Spleen (tissue), 11 donors: Measurements from ENCODE around the gene DAB2IP. TPM values are rescaled to one million over a fixed set of nuclear protein-coding genes. Genes with fewer than 3 reads are reported as not detected.

Experiments used
- DNase-seq: peaks from one replicate; pipeline ENCODE4 v3.0.0-alpha.2; 2020
- H3K27ac ChIP-seq, 8 donors: fragments of 200-600 bp; sonication (generic) in 7 of 8; 1 replicate in 4 of 8; 2 replicates in 4 of 8; pipeline versions ENCODE4 v1.5.0 to v1.8.0; 2016 to 2021; ENCODE audit warnings: inconsistent platforms in 4 of 8, mild to moderate bottlenecking in 4 of 8, moderate library complexity in 1 of 8
- H3K27me3 ChIP-seq, 7 donors: fragments of 200-600 bp; sonication (generic) in 6 of 7; replicated peaks in 1 of 7; 1 replicate in 4 of 7; 2 replicates in 3 of 7; pipeline versions ENCODE4 v1.5.0 to v1.8.0; 2016 to 2021; ENCODE audit warnings: inconsistent platforms in 3 of 7, mild to moderate bottlenecking in 1 of 7
- H3K36me3 ChIP-seq, 6 donors: fragments of 200-600 bp; sonication (generic) in 5 of 6; 1 replicate in 4 of 6; 2 replicates in 2 of 6; pipeline versions ENCODE4 v1.5.0 to v1.8.0; 2016 to 2021; ENCODE audit warnings: inconsistent platforms in 2 of 6
- H3K4me1 ChIP-seq, 6 donors: fragments of 200-600 bp; sonication (generic) in 5 of 6; 1 replicate in 3 of 6; 2 replicates in 3 of 6; pipeline versions ENCODE4 v1.5.0 to v1.8.0; 2016 to 2021; ENCODE audit warnings: inconsistent platforms in 3 of 6
- H3K4me3 ChIP-seq, 8 donors: fragments of 200-600 bp; sonication (generic) in 7 of 8; 1 replicate in 4 of 8; 2 replicates in 4 of 8; pipeline versions ENCODE4 v1.5.0 to v1.8.0; 2016 to 2021; ENCODE audit warnings: inconsistent platforms in 4 of 8, mild to moderate bottlenecking in 4 of 8, moderate library complexity in 2 of 8
- H3K9me3 ChIP-seq, 8 donors: fragments of 200-600 bp; sonication (generic) in 7 of 8; 1 replicate in 4 of 8; 2 replicates in 4 of 8; pipeline versions ENCODE4 v1.5.0 to v1.8.0; 2016 to 2021; ENCODE audit warnings: inconsistent platforms in 4 of 8
- CTCF ChIP-seq, 11 experiments: fragments of 200-600 bp in 7 of 11; fragments of 450-650 bp in 4 of 11; sonication (generic) in 4 of 11; IDR thresholded peaks in 8 of 11; conservative IDR thresholded peaks in 3 of 11; 1 replicate in 7 of 11; 2 replicates in 4 of 11; pipeline versions ENCODE4 v1.4.0 to v1.8.0; 2016 to 2021; ENCODE audit warnings: antibody characterized with exemption in 11 of 11, inconsistent platforms in 4 of 11, mild to moderate bottlenecking in 1 of 11
- POLR2A ChIP-seq, 3 donors: fragments of 450-650 bp; IDR thresholded peaks; one replicate each; pipeline ENCODE4 v1.5.1; 2017; ENCODE audit warnings: antibody characterized with exemption in 3 of 3, mild to moderate bottlenecking in 1 of 3
- POLR2AphosphoS5 ChIP-seq, 3 donors: sonication (generic); formaldehyde crosslinking; IDR thresholded peaks; one replicate each; pipeline ENCODE4 v1.5.1; 2017; ENCODE audit warnings: antibody characterized with exemption in 3 of 3
- WGBS, 5 donors: extraction: QIAGEN DNeasy Blood & Tissue Kit in 3 of 5; methylation state at CpG; one replicate each; pipeline versions ENCODE4 v1.1.5 to v1.1.7; 2013 to 2018; 5-methylcytosine and 5-hydroxymethylcytosine counted together
- intact Hi-C: fragments of 100-400 bp; cut with DNase I; formaldehyde crosslinking; loops from one replicate; pipeline ENCODE4 v1.15.0; 2023; ENCODE audit warnings: low total_unique reads
- polyA plus RNA-seq, 3 donors: library from polyadenylated mRNA; stranded (reverse); fragments of 200-250 nt; gene quantifications; one replicate each; pipeline ENCODE4 v1.2.1, GENCODE V29; 2013
- total RNA-seq, 7 donors: library from RNA; depleted of rRNA in 3 of 7; stranded (reverse); fragments of >200 nt in 3 of 7; fragmentation: NEBNext Ultra II Directional in 4 of 7; extraction: Animal tissue kit (Norgen Biotek cat#: 25700) in 4 of 7; gene quantifications; one replicate each; pipeline versions ENCODE4 v1.1.0 to v1.2.1, GENCODE V29; 2016 to 2021
- donor health status: healthy with polysubstance abuse.
- donor health status: DM: no; HTN: no; CAD: no; lungs with moderate emphysema.
- donor health status: DM: no; HTN: no; CAD: no.
- donor health status: Bipolar disorder and iron deficiency.
- donor health status: healthy.
- donor health status: DM: no; HTN: no; CAD: no.
- donor health status: DM: yes; HTN: yes; CAD: no.

Gene DAB2IP
- total and polyA plus RNA-seq, 10 donors = 5.0 to 83.0 (median 38.1) TPM

- TF ChIP-seq POLR2A (IDR thresholded peaks at IDR 0.05) (no peak), CTCF (IDR thresholded peaks at IDR 0.05 in 8 of 11, conservative IDR thresholded peaks at IDR 0.05 in 3 of 11) (no peak), POLR2AphosphoS5 (IDR thresholded peaks at IDR 0.05) (no peak)
- Histone ChIP-seq H3K4me1 (peaks cover 0 to 22% (median 3%) of the 10 kb centered on the region in 6 donors), H3K9me3 (no peaks in the 10 kb centered on the region), H3K27ac (peak overlapping the region in 4 of 8 donors; percentile 28 to 48 (median 38)), H3K27me3 (peaks cover 0 to 88% (median 0%) of the 10 kb centered on the region in 7 donors), H3K4me3 (no peak overlapping the region), H3K36me3 (no peaks in the 10 kb centered on the region)
- WGBS, 5 donors = 37 to 46% (median 43%) methylated on average over 9 to 10 of the region's 10 CpGs
- no peak for DNase-seq
- intact Hi-C loops = no loop called here
Observed at GRCh38 chr9:121607434-121608167, 43.8 kb upstream of the DAB2IP start.

- Histone ChIP-seq H3K9me3 (no peaks in the 10 kb centered on the region), H3K4me1 (peaks cover 4 to 30% (median 10%) of the 10 kb centered on the region in 6 donors), H3K4me3 (no peak overlapping the region), H3K27ac (peak overlapping the region in 3 of 8 donors; percentile 36 to 48 (median 39)), H3K36me3 (no peaks in the 10 kb centered on the region), H3K27me3 (peaks cover 0 to 86% (median 0%) of the 10 kb centered on the region in 7 donors)
- WGBS, 5 donors = 63 to 76% (median 73%) methylated on average over 10 of the region's 10 CpGs
- TF ChIP-seq CTCF (IDR thresholded peaks at IDR 0.05 in 8 of 11, conservative IDR thresholded peaks at IDR 0.05 in 3 of 11) (no peak), POLR2A (IDR thresholded peaks at IDR 0.05) (no peak), POLR2AphosphoS5 (IDR thresholded peaks at IDR 0.05) (no peak)
- no peak for DNase-seq
- intact Hi-C loops = no loop called here
Observed at GRCh38 chr9:121608168-121608853, 43.1 kb upstream of the DAB2IP start.

GRCh38 chr9:121609822-121610637 is 41.4 kb upstream of the DAB2IP start:
- 60 to 88% (median 74%) methylated on average over 6 of the region's 6 CpGs for WGBS, 5 donors
- intact Hi-C loops = no loop called here
- H3K27ac ChIP-seq = no peak overlapping the region

More at GRCh38 chr9:121609822-121610637, 41.4 kb upstream of the DAB2IP start:
- TF ChIP-seq POLR2AphosphoS5 (IDR thresholded peaks at IDR 0.05) (no peak), POLR2A (IDR thresholded peaks at IDR 0.05) (no peak), CTCF (IDR thresholded peaks at IDR 0.05 in 8 of 11, conservative IDR thresholded peaks at IDR 0.05 in 3 of 11) (no peak)
- DNase-seq = no peak
- no peaks in the 10 kb centered on the region for H3K36me3 ChIP-seq
- peaks cover 0 to 86% (median 0%) of the 10 kb centered on the region in 7 donors for H3K27me3 ChIP-seq
- H3K4me1 ChIP-seq = peaks cover 4 to 26% (median 12%) of the 10 kb centered on the region in 6 donors
- H3K4me3 ChIP-seq = no peak overlapping the region
- no peaks in the 10 kb centered on the region for H3K9me3 ChIP-seq
